Diencephalon (tissue), 1 donor: ENCODE results near the gene U2AF1. TPM values are rescaled to one million over a fixed set of nuclear protein-coding genes. Genes with fewer than 3 reads are reported as not detected.

Source experiments
- total RNA-seq: library from RNA; depleted of rRNA; stranded (reverse); fragments of >200 nt; gene quantifications from one replicate; pipeline ENCODE4 v1.2.3, GENCODE V29; 2014

The U2AF1 gene, protein sequence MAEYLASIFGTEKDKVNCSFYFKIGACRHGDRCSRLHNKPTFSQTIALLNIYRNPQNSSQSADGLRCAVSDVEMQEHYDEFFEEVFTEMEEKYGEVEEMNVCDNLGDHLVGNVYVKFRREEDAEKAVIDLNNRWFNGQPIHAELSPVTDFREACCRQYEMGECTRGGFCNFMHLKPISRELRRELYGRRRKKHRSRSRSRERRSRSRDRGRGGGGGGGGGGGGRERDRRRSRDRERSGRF
- total RNA-seq, result 22.8 TPM

DNA sequence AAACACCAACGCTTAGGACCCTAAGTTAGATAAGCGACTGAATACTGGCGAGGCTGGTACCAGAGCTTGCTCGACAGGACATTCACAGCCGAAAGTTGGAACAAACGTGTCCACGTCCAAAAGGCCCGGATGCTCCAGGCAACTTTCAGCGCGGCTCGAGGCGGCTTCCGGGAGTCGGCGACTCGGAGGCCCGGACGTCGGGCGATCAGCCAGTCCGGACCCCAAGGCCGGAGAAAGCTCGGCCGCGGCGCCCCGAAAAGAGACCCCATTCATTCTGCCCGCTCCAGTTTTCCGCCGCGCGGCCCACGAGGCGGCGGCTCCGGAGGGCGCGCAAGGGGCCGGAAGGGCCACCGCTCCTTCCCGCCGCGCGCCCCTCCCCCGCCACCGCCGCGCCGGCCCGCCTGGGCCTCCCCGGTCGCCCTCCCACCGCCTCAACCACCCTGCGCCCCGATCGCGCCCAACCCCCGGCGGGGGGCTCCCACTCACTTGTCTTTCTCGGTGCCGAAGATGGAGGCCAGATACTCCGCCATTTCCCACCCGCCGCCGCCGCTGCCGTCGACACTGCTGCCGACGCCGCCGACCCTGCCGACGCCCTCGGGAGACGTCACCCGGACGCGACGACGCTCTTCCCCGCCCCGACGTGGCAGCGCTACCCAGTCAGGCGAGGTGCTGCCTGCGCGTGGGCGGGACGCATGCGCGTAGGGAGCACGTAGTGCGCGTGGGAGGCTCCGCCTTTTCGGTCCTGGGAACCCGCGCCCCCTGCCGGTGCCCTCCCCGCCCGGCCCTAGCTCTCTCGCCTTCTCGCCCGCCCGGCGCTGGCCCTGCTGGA lies at the start of gene U2AF1:
Gene U2AF1 (minus strand): TSS at position 606 of the 829 bp plus-strand sequence. CDS start 76 bp downstream, at position 530.

GRCh38 chr21:43075170-43076022 lies 32.0 kb downstream of the U2AF1 start, which contains the start of gene CBS:
TSS of gene CBS (minus strand) at chr21:43075835. CDS start at chr21:43072193, 3,642 bp downstream.

Other genes with a start within 250 kb of the U2AF1 start
- 12.7 TPM for gene WDR4, start 228.0 kb downstream of the U2AF1 start, total RNA-seq
- gene NDUFV3, start 214.3 kb downstream of the U2AF1 start, total RNA-seq, result 33.7 TPM
- gene ERVH48-1, start 181.9 kb downstream of the U2AF1 start, total RNA-seq, result 0.23 TPM
- 15.0 TPM for gene PKNOX1, start 133.0 kb downstream of the U2AF1 start, total RNA-seq
- gene CBS, start 31.7 kb downstream of the U2AF1 start, total RNA-seq, result 51.9 TPM
- not detected for gene CRYAA, start 61.4 kb upstream of the U2AF1 start, total RNA-seq